ENCODE measurements around the gene TSPEAR. TPM values are rescaled to one million over a fixed set of nuclear protein-coding genes. Genes with fewer than 3 reads are reported as not detected.

The TSPEAR gene
- total RNA-seq, 1 donor from 2014 or later, result 0.15 TPM

DNA sequence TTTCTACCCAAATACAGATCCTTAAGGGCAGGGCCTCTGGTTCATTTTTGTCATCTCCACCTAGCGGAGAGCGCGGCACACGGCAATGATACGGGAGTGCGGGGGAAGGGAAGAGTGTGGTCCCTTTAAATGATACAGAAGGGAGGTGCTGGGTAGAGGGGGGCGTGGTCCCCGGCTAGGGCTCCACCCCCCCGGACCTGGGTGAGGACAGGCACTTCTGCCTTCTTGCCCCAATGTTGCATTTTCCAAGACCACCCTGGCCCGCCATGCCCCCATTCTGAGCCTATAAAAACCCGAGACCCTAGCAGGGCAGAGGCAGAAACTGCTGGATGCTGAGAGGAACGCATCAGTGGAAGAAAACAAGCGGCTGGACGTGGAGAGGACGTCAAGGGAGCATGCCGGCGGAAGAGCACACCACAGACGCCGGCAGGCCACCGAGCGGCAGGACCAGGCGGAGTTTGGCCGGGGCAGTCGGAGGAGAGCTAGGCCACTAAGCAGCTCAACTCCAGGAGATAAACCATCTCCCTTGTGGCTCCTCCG lies 226.0 kb downstream of the TSPEAR start:
- Mint-ChIP-seq H3K4me1 (ENCODE audit: low read depth) (peaks cover 2% of the 10 kb centered on the region), H3K27ac (ENCODE audit: unreplicated experiment) (peak overlapping the region; percentile 80), H3K4me3 (ENCODE audit: unreplicated experiment) (peak overlapping the region; percentile 83), H3K9me3 (ENCODE audit: low read depth) (no peaks in the 10 kb centered on the region), H3K27me3 (ENCODE audit: low read depth) (peaks cover 9% of the 10 kb centered on the region), H3K36me3 (ENCODE audit: low read depth) (no peaks in the 10 kb centered on the region)
- DNase-seq (ENCODE audit: low spot score), result no peak
- TF ChIP-seq, protein P1, sequence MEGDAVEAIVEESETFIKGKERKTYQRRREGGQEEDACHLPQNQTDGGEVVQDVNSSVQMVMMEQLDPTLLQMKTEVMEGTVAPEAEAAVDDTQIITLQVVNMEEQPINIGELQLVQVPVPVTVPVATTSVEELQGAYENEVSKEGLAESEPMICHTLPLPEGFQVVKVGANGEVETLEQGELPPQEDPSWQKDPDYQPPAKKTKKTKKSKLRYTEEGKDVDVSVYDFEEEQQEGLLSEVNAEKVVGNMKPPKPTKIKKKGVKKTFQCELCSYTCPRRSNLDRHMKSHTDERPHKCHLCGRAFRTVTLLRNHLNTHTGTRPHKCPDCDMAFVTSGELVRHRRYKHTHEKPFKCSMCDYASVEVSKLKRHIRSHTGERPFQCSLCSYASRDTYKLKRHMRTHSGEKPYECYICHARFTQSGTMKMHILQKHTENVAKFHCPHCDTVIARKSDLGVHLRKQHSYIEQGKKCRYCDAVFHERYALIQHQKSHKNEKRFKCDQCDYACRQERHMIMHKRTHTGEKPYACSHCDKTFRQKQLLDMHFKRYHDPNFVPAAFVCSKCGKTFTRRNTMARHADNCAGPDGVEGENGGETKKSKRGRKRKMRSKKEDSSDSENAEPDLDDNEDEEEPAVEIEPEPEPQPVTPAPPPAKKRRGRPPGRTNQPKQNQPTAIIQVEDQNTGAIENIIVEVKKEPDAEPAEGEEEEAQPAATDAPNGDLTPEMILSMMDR (IDR thresholded peaks at IDR 0.05), result peak; percentile 76

GRCh38 chr21:44484498-44485253 lies 226.7 kb downstream of the TSPEAR start:
- Mint-ChIP-seq H3K27me3 (ENCODE audit: low read depth) (peaks cover 9% of the 10 kb centered on the region), H3K4me3 (ENCODE audit: unreplicated experiment) (peak overlapping the region; percentile 83), H3K36me3 (ENCODE audit: low read depth) (no peaks in the 10 kb centered on the region), H3K9me3 (ENCODE audit: low read depth) (no peaks in the 10 kb centered on the region), H3K4me1 (ENCODE audit: low read depth) (peaks cover 2% of the 10 kb centered on the region), H3K27ac (ENCODE audit: unreplicated experiment) (no peak overlapping the region)
- no peak for DNase-seq (ENCODE audit: low spot score)
- TF ChIP-seq, protein P1 (IDR thresholded peaks at IDR 0.05), result no peak

GRCh38 chr21:44483288-44484237 lies 227.8 kb downstream of the TSPEAR start:
- Mint-ChIP-seq H3K9me3 (ENCODE audit: low read depth) (no peaks in the 10 kb centered on the region), H3K4me3 (ENCODE audit: unreplicated experiment) (no peak overlapping the region), H3K4me1 (ENCODE audit: low read depth) (peaks cover 2% of the 10 kb centered on the region), H3K36me3 (ENCODE audit: low read depth) (no peaks in the 10 kb centered on the region), H3K27me3 (ENCODE audit: low read depth) (peaks cover 9% of the 10 kb centered on the region), H3K27ac (ENCODE audit: unreplicated experiment) (no peak overlapping the region)
- TF ChIP-seq, protein P1 (IDR thresholded peaks at IDR 0.05), result no peak
- no peak for DNase-seq (ENCODE audit: low spot score)

GRCh38 chr21:44482581-44483287 lies 228.6 kb downstream of the TSPEAR start:
- Mint-ChIP-seq H3K9me3 (ENCODE audit: low read depth) (no peaks in the 10 kb centered on the region), H3K4me1 (ENCODE audit: low read depth) (peaks cover 2% of the 10 kb centered on the region), H3K4me3 (ENCODE audit: unreplicated experiment) (no peak overlapping the region), H3K27me3 (ENCODE audit: low read depth) (peaks cover 9% of the 10 kb centered on the region), H3K36me3 (ENCODE audit: low read depth) (peaks cover 1% of the 10 kb centered on the region), H3K27ac (ENCODE audit: unreplicated experiment) (no peak overlapping the region)
- TF ChIP-seq, protein P1 (IDR thresholded peaks at IDR 0.05), result no peak
- no peak for DNase-seq (ENCODE audit: low spot score)

Data from chondrocyte (in vitro differentiated cells).